ENCODE results near the gene CLASP2.
"Not testable (repeated sequence)": the region's sequence is repeated elsewhere in the genome, so short reads cannot be mapped to it uniquely, and the experiment has no call there.

The CLASP2 gene

DNA sequence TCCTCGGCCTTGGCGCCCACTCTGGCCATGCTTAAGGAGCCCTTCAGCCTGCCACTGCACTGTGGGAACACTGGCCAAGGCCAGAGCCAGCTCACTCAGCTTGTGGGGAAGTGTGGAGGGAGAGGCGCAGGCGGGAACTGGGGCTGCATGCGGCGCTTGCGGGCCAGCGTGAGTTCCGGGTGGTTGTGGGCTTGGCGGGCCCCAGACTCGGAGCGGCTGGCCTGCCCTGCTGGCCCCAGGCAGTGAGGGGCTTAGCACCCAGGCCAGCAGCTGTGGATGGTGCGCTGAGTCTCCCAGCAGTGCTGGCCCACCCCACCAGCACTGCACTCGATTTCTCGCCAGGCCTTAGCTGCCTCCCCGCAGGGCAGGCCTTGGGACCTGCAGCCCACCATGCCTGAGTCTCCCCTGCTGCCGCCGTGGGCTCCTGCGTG, 264.7 kb downstream of the CLASP2 start:
- DNase-seq (ENCODE audit: low read depth in 2 of 2) = no peak

DNA sequence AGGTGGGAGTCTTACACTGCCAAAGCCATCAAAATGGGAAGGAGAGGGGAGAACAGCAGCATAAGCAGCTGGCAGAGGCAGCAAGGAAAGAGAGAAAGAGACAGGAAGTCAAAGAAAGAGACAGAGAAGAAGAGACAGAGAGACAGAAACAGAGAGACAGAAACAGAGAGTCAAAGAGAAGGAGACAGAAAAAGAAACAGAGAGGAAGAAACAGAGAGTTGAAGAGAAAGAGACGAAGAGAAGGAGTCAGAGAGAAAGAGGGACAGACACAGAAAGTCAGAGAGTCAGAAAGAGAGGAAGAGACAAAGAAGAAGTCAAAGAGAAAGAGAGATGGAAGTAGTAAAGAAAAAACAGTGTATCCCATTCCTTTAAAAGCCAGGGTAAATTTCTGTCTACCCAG, 266.1 kb downstream of the CLASP2 start:
- DNase-seq (ENCODE audit: low read depth in 2 of 2) = not testable (repeated sequence)

DNA sequence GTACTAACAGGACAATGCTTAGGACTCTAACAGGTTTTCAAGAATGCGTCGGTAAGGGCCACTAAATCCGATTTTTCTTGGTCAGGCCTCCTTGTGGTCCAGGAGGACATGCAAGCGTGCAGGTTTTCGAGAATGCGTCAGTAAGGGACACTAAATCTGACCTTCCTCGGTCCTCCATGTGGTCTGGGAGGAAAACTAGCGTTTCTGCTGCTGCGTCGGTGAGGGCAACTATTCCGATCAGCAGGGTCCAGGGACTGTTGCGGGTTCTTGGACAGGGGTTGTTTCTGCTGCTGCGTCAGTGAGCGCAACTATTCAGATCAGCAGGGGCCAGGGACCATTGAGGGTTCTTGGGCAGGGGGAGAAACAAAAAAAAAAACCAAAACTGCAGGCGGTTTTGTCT, 270.1 kb downstream of the CLASP2 start:
- DNase-seq (ENCODE audit: low read depth in 2 of 2) = no peak

DNA sequence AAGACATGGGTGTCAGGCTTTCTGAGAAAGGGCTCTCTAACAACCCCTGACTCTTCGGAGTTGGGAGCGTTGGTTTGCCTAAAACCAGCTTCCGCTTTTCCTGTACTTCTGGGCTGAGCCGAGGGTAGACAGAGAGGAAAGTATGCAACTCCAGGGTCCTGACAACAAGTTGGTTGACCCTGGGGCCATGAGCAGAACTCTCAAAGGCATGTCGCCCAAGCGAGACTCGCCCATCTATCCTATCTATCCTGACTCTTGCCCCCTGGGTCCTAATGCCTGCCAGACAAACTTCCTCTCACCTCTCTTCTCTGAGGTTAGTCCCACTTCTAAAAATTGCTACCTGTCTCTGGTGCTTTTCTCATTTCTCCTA, 270.8 kb downstream of the CLASP2 start:
- DNase-seq (ENCODE audit: low read depth in 2 of 2) = not testable (repeated sequence)
